ENCODE data around the gene IARS2.
"Not testable (repeated sequence)": the region's sequence is repeated elsewhere in the genome, so short reads cannot be mapped to it uniquely, and the experiment has no call there.

The IARS2 gene

DNA sequence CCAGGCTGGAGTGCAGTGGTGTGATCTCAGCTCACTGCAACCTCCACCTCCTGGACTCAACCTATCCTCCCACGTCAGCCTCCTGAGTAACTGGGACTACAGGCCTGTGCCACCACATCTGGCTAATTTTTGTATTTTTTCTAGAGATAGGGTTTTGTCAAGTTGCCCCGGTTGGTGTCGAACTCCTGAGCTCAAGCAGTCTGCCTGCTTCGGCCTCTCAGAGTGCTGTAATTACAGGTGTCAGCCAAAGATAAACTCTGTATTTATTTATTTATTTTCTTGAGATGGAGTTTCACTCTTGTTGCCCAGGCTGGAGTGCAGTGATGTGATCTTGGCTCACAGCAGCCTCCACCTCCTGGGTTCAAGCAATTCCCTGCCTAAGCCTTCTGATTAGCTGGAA is 18.7 kb downstream of the IARS2 start:
- DNase-seq (ENCODE audit: low read depth in 2 of 3, low spot score in 2 of 3): not testable (repeated sequence)

DNA sequence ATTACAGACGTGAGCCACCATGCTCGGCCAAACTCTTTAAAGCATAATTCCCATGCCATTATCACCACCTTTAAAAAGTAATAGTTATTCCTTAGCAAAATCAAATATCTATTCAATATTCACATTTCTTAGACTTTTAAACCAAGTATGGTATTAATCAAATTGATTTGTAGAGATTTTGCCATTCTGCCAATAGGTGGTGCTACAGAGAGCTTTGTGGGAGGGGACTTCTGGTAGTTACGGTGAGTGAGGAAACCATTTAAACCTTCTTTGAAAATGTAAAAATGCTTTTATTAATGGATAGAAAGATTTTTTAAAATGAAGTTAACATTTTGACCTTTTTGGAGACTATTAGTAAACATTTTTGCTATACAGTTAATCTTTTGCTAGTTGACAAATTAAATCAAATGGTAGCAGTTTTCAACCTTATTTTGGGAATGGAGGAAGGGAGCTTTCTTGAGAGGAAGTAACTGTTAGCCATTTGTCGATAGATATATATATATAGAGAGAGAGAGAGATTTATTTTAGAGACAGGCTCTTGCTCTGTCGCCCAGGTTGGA is 19.3 kb downstream of the IARS2 start:
- DNase-seq (ENCODE audit: low read depth in 2 of 3, low spot score in 2 of 3): no peak

DNA sequence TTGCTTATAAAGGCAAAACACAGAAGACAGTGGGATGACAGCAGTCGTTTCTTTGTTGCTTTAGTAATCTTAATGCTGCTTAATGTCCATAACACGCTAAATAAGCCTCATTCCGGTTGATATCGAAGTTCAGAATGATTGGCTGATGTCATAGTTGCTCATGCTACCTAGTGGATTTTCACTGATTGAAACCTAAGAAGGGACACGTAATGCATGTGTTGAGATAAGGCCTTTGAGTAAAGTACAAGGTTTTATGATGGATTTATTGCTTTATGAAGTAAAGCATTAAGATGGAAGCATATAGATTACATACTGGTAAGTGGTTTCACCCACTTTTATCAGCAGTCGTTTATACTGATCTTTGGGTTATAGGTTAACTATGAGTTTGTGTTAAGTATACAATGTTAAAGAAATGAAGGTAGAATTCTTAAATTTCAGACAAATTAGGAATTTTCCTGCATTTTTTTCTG is 25.1 kb downstream of the IARS2 start:
- DNase-seq (ENCODE audit: low read depth in 2 of 3, low spot score in 2 of 3): no peak

DNA sequence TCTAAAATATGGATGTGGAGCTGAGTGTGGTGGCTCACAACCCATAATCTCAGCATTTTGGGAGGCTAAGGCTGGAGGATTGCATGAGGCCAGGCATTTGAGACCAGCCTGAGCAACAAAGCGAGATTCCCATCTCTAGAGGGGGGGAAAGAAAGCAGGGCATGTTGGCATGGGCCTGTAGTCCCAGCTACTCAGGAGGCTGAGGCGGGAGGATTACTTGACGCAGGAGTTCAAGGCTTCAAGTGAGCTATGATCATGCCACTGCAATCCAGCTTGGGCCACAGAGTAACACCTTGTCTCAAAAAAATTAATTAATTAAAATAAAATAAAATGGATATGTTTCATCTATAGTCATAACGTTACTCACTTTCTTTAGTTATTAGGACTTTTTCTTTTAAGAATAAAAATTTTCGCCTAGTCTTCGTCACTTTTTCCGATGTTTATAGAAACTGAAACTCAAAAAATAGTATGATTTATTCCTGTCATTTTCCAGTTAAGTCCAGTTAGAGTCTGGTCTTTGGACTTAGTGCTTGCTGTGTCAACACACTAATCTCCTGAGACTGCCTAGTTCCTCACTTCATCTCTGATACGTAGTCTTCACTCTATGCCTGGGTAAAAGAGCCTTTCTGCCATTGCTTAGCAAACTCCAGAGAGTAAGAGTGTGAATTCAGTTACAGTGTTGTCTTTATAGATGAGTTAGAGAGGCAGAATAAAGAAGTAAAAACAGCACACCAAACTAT is 28.0 kb downstream of the IARS2 start:
- no peak for DNase-seq (ENCODE audit: low read depth in 2 of 3, low spot score in 2 of 3)

DNA sequence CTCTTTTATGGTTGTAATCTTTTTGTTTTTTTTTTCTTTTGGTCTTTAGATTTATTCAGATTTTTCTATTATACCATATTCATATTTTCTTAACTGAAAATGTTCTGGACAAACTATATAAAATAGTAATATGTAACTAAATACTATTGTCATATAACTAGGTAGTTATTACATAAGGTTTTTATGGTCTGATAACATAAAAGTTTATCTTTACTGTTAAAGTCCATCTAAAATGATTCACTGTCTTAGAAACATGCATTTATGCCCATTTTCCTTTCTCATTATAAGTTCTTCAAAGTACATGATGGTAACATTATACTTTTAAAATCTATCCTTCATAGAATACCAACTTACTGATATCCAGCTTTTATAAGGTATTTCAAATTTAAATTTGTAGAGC is 29.1 kb downstream of the IARS2 start:
- DNase-seq (ENCODE audit: low read depth in 2 of 3, low spot score in 2 of 3): no peak

DNA sequence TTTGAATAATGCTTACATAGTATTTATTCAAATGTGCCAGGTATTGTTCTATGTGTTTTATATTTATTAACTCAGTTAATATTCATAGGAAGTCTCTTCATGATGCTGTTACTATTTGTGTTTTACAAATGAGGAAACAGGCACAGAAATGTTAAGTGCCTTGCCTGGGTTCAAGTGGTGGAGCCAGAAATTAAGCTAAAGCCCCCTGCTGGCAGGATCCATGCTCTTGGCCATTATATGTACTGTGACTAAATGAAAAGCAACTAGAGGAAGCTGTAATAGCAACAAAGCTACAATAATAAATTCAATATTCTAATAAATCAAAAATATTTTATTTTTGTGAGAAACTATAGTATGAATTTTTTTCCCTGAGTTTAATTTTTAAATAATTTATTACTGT is 30.0 kb downstream of the IARS2 start:
- no peak for DNase-seq (ENCODE audit: low read depth in 2 of 3, low spot score in 2 of 3)

DNA sequence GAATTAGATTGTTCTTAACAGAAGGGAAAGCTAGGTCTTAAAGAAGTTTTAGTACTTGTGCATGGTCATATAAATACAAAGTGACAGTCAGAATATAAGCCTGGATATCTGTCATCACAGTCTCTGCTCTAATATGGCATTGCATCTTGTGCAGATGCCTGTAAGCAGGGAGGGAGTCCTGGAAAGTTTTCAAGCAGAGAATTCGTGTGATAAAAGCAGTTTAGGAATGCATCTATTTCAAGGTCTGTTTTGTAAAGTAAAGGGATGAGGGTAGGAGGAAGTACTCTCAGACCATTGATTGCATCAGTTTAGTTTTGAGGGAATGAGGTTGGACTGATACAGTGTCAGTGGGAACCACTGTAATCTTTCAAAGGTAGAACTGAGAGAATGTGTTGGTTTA is 30.6 kb downstream of the IARS2 start:
- no peak for DNase-seq (ENCODE audit: low read depth in 2 of 3, low spot score in 2 of 3)

DNA sequence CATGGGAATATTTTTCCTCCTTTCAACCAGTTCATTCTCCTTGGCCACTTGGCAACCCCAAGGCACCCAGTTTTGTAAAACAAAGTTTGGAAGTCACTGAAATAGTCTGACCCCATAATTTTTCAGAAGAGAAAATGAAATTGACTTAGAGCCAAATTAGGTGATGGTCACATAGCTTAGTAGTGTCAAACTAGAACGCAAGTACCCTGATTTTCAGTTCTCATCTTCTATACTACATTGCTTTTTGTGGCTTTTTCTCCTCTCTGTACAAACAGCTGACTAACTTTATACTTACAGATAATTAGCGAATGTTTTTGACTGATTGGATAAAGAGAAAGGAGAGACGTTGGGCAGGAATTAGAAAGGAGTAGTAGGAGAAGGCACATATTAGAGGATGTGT is 33.1 kb downstream of the IARS2 start:
- DNase-seq (ENCODE audit: low read depth in 2 of 3, low spot score in 2 of 3): no peak

DNA sequence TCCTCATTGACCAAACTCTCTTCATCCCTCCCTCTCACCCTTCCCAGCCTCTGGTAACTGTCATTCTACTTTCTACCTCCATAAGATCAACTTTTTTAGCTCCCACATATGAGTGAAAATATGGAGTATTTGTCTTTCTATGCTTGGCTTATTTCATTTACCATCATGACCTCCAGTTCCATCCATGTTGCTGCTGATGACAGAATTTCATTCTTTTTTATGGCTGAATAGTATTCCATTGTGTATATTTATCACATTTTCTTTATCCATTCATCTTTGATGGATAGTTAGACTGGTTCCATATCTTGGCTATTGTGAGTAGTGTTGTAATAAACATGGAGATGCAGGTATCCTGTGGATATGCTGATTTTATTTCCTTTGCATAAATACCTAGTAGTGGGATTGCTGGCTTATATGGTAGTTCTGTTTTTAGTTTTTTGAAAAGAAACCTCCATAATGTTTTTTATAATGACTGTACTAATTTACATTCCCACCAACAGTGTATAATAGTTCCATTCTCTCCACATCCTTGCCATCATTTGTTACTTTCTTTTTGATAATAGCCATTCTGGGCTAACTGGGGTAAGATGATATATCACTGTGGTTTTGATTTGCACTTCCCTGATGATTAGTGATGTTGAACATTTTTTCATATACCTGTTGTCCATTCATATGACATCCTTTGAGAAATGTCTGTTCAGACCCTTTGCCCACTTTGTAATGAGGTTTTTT is 35.7 kb downstream of the IARS2 start:
- DNase-seq (ENCODE audit: low read depth in 2 of 3, low spot score in 2 of 3): no peak

DNA sequence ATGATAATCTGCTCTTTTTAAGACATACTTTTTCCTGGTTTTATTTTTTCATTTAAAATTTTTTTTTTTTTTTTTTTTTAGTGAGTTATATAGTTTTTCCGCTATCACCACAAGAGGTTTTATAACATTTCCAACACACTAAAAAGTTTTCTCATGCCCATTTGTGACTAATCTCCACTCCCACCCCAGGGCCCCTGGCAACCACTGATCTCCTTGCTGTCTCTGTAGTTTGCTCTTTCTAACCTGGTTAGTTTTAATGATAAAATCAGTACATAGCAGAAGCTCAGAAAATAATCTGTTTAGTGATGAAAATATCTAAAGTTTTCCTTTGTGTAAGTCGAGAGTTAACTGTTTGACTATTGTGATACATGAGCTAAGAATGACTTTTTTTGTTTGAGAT is 41.8 kb downstream of the IARS2 start:
- DNase-seq (ENCODE audit: low read depth in 2 of 3, low spot score in 2 of 3): no peak

DNA sequence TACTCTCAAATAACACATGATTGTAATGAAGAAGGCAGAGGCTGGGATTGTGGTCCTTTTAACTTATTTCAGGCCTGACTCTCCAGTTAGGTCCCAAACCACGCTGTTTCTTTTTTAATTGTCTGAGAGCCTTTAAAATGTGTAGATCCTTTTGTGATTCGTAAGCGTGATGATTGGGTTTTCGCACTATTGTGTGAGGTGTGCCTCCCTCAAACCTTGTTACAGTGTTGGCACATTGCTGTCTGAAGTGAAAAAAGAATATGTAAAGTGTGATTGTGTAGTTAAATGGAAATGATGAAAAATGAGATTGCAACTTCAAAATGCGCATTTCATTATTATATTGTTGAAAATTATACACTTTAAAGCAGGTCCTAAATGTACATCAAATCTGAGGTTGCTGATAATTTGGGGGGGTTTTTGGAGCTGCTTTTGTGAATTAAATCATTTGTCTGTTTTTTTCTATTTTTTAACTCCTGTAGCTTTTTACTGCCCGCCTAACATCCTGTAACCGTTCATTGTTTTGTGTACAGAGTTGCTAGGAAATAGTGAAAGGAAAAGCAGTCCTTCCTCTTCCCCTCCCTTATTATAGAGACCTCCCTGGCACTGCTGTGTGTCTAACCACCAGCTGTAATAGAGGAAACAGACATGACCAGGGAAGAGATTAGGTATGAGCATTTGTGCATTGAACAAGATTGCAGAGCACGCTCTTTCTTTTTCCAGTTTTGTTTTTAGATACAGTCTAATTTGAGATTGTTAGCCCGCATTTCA is 43.3 kb downstream of the IARS2 start:
- DNase-seq (ENCODE audit: low read depth in 2 of 3, low spot score in 2 of 3): no peak

DNA sequence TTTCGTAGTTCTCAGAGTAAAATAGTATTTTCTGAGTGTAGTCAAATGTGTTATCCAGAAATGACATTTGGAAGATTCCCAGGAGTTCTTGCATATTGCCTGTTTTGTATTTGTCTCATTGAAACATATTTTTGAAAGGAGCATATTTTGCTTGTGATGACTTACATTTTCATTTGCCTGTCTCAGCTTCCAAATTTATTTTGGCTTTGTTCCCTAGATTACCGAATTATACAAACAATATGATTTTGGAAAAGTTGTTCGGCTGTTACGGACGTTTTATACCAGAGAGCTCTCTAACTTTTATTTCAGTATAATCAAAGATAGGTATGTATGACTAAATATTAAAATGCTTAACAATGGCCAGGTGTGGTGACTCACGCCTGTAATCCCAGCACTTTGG is 46.0 kb downstream of the IARS2 start:
- no peak for DNase-seq (ENCODE audit: low read depth in 2 of 3, low spot score in 2 of 3)

DNA sequence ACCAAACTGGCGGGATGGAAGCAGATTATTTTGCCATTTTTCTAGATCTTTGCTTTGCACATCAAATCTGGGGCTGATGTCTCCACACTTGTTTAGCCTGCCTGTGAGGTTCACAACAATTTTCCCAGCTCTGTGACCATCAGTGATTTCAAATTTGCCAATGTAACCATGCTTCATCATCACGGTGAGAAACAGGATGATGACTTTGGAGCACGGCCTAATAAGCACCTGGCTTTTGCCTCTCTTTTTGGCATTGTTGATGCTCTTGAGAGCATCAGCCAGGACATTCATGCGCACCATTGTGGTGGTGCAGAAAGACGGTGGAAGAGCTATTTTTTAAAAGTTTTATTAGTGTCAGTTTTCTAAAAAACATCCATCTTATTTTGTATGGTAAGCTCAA is 50.1 kb downstream of the IARS2 start:
- no peak for DNase-seq (ENCODE audit: low read depth in 2 of 3, low spot score in 2 of 3)

DNA sequence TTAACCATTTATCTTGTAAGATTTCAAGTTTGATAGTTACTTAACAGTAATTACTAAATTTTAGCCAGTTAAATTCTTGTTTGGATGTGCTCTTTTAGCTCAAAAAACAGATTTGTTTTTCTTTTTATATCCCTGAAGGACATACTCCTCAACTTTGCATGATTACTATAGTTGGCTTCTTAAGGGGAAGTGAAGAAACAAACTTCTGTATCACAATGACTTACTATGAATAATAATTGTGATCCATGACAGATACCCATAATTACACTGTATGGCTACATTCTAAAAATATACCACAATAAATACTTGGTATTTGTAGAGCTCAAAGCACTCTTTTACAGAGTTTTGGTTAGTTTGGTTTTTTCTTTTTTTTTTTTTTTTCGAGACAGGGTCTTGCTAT is 55.8 kb downstream of the IARS2 start:
- DNase-seq (ENCODE audit: low read depth in 2 of 3, low spot score in 2 of 3): no peak

DNA sequence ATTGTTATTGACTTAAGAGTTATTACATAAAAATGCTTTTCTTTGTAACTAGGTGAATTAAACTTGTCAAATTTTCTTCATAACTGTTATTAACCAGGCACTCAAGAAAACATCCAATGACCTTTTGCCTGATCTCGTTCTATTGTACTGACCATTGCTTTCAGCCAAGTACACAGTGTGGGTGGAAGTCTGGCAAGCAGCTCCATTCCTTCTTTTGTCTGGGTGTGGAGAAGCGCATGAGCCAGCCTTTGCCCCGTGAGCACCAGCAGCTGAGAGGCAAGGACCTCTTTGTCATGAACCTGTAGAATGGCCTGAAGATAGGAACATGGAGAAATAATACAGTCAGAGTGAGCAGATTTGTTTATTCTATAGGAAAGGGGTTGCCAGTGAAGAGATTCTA is 57.5 kb downstream of the IARS2 start:
- no peak for DNase-seq (ENCODE audit: low read depth in 2 of 3, low spot score in 2 of 3)

DNA sequence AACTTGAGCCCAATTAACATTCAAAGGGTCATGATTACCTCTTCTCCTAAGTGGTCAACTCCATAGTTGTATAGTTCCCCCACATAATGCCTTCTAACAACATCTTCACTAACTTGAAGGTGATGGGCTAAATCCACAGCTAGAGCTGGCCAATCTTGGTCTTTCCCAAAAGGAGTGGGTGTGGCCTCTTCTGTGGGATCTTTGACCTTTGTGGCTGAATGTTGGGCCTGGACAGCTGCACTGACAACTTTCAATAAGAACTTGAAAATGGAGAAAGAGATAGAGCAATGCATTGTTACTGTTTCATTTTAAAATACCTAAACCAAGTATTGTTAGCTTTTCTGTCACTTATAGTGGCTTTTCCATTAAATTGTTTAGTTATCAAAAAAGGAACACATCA is 59.2 kb downstream of the IARS2 start:
- no peak for DNase-seq (ENCODE audit: low read depth in 2 of 3, low spot score in 2 of 3)

DNA sequence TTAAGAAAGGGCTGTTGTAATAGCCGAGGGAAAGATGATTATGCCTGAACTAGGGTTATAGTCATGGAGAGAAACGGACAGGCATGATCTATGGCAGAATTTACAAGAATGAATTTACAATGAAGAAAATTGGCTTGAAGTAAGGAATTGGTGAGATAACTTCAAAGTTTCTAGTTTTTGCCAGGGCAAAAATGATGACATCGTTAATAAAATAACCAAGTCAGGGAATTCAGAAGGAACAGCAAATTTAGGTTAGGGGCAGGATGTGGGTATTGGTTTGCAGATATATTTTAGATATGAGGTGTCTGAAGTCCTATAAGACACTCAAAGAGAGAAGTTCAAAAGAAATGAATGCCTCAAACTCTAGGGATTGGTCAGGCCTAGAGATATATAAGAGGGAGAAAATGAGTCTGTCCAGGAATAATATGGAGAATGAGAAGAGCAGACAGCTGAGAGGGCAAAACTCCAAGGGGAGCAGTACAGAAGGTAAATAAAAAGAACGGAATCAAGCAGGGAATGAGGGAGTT is 62.8 kb downstream of the IARS2 start:
- DNase-seq (ENCODE audit: low read depth in 2 of 3, low spot score in 2 of 3): no peak

DNA sequence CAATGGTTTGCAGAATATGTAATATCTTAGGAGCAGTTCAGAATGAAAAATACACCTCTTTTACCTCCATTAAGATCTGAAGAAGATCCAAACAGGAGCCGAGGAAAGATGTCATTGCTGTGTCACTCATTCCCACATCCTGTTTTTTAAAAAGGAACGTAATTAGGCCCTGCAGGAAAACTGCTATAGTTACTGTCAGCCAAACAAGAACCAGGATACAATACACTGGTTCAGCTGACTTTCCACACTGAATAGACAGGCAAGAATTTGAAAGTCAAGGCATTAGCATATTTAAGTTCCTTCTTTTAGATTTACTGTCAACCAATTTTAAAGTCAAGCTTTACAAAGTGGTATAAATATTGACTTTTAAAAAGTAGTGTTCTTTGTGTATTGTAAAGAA is 63.8 kb downstream of the IARS2 start:
- no peak for DNase-seq (ENCODE audit: low read depth in 2 of 3, low spot score in 2 of 3)

DNA sequence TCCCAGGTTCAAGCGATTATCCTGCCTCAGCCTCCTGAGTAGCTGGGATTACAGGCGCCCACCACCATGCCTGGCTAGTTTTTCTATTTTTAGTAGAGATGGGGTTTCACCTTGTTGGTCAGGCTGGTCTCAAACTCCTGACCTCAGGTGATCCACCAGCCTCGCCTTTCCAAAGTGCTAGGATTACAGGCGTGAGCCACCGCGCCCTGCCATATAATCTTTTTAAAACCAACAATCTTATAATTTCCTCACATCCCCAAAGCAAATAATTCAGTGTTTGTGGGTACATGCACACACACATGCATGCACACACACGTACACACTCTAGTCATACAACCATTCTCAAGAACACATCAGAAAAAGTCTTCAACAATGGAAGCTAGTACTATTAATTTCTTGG is 64.6 kb downstream of the IARS2 start:
- not testable (repeated sequence) for DNase-seq (ENCODE audit: low read depth in 2 of 3, low spot score in 2 of 3)

DNA sequence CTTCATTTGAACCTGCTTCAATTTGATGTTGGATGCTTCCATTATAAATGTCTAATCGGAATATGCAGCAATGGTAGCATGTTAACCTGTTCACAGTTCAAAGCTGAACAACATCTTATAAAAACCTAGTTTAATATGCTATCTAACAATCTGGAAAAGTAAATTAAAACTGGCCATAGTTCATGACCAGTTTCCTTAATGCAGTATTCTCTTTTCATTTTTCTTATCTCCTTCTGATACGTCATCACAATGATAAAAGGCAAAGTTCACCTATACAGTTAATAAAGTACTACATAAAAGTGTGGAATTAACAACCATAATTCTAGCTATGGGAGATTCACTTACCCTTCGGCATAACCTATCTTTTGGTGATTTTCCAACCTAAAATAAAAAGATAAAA is 65.1 kb downstream of the IARS2 start:
- DNase-seq (ENCODE audit: low read depth in 2 of 3, low spot score in 2 of 3): no peak

DNA sequence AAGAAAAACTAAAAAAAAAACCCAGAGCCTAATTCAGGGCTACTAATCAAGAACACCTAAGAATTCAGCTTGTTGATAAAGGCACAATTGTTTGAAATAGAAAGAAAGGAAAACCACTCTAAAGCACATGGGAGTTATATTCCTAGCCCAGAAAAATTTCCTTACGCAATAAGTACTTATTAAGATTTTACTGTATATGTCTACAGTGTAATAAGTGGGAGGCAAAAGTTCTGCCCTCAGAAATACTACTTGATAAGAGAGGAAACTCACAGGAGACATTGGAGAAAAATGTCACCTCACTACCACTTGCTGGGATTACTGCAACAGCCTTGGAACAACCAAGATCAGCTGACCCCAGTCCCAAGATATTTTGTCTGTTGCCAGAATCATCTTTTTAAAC is 66.1 kb downstream of the IARS2 start:
- DNase-seq (ENCODE audit: low read depth in 2 of 3, low spot score in 2 of 3): no peak

DNA sequence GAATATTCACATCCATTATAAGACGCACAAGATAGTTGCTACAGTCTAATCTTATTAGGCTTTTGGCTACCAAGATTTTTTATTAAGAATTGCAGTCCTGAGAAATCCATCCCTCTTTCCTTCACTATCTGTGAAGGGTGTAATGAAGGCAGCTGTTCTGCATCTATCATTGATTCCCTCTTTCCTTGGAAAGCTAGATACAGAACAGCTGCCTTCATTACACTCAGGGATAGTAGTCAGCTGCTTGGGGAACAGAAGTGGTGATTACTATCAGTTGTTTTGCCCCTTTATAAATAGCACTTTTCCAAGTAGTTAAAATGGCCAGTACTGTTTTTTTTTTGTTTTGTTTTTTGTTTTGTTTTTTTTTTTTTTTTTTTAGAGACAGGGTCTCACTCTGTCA is 70.2 kb downstream of the IARS2 start:
- no peak for DNase-seq (ENCODE audit: low read depth in 2 of 3, low spot score in 2 of 3)
